AG08395 (cell line): ENCODE results near the gene ZBTB21.

ENCODE experiments used
- DNase-seq: peaks from one replicate; pipeline ENCODE4 v3.0.0; 2012; ENCODE audit warnings: mixed read lengths, low spot score

Gene ZBTB21

DNA sequence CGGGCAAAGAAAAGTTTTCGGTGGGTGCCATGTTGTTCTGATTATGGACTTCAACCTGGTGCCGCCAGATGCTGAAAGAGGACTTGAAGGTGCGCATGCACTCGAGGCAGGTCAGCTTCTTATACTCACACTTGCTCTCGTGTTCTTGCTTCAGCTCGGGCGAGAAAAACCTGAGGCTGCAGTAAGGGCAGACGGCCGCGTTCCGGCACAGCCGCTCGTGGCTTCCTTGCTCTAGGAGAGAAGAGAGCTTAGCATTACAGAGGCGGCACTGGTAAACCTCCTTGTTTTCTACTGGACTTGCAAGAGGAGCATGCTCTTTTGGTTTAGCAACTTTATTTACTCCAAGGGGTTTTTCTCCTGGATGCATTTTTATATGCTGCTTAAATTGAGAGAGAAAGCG, 18.5 kb downstream of the ZBTB21 start:
- DNase-seq = no peak

DNA sequence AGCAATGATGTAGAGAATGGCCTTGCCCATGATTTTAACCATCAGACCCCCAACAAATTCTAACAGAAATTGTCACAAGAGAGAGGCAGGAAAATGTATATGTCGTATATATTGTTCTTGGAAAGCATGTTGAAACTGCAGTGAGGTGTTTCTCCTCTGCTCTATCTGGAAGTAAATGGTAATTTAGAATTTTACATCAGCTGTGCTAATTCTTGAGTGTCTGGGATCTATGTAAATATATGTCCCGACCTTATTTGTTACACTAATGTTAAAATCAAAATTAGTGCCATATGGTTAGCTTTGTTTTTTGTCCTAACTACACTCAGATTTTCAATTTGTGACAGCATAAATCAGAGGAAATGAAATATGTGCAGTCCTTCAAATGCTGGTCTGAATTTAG, 20.5 kb downstream of the ZBTB21 start:
- DNase-seq = no peak

GRCh38 chr21:41987310-41987709, 22.9 kb downstream of the ZBTB21 start:
- no peak for DNase-seq

GRCh38 chr21:41985662-41986416, 24.3 kb downstream of the ZBTB21 start:
- no peak for DNase-seq

DNA sequence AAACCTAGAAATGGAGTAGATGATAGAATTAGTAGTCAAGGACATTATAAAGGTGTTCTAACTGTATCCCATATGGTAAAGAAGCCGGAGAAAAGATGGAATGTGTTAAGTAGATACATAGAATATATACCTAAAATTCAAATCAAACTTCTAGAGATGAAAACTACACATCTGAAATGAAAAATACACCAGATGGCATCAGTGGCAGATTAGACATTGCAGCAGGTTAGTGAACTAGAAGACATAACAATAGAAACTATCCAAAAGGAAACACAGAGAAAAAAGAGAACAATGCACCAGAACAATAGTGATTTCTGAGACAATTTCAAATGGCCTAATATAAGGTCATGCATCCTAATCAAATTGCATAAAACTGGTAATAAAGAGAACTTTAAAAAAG, 26.9 kb downstream of the ZBTB21 start:
- no peak for DNase-seq

GRCh38 chr21:41980561-41980960, 29.6 kb downstream of the ZBTB21 start:
- DNase-seq = no peak

DNA sequence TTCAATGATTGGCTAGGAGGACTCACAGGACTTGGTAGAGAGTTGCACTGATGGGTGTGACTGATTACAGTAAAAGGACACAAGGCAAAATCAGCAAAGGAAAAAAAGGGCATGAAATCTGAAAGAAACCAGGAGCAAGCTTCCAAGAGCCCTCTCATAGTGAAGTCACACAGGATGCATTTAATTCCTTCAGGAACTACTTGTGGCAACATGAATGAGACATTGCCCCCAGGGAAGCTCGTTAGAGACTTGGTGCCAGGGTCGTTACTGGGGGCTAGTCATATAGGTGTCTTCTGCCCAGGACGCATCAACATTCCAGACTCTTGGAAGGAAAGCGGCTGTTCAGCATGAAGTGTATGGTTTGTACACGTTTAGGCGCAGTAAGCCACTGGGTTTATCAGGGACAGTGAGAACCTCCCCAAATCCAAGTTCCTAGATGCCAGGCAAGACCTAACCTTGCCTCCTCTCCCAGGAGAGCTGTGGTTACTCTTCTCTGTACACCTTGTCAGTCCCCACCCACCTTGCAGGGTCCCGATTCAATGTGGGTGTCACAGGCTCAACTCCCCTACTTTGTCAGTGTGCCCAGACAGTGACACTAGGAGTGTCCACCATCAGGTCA, 30.3 kb downstream of the ZBTB21 start:
- DNase-seq = no peak

- no peak for DNase-seq
These were observed 30.8 kb downstream of the ZBTB21 start for GRCh38 chr21:41979335-41979734.

DNA sequence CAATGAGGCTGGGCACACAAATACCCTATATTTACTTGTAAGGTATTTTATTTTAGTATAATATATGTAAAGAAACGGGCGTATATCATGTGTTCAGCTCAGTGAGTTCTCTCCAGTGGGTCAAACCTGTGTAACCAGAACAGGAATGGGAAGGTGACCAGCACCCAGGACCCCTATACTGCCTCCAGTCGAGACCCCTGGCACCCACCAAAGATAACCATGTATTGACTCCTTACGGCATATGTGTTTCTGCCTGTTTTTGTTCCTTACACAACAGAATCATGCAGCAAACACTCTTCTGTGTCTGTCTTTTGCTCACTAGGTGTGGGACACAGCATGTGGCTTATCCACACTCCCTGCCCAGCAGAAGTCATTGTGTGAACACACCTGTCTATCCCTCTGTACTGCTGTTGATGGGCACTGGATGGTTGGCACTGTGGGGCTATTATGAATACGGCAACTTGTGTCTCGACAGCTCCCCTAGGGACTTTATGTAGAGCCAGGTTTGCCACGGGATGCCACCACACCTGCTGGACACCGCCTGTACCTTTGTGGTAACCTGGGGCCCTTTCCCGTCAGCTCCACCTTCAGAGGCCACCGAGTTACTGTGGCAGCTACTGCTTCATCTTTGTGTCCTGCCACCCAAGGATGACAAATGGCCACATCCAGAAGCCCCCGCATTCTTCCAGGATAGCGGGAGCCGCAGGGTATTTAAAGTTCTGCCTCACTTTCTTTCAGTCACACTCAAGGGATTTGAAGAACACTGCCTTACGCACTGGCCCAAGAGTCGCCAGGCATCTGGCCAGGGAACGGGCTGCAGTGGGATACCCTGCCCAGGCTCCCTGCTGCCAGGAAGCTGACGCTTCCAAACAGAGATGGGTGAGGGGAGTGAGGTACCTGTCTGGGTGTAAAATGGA, 32.9 kb downstream of the ZBTB21 start:
- DNase-seq = no peak

GRCh38 chr21:41976611-41977010, 33.5 kb downstream of the ZBTB21 start:
- DNase-seq = no peak

DNA sequence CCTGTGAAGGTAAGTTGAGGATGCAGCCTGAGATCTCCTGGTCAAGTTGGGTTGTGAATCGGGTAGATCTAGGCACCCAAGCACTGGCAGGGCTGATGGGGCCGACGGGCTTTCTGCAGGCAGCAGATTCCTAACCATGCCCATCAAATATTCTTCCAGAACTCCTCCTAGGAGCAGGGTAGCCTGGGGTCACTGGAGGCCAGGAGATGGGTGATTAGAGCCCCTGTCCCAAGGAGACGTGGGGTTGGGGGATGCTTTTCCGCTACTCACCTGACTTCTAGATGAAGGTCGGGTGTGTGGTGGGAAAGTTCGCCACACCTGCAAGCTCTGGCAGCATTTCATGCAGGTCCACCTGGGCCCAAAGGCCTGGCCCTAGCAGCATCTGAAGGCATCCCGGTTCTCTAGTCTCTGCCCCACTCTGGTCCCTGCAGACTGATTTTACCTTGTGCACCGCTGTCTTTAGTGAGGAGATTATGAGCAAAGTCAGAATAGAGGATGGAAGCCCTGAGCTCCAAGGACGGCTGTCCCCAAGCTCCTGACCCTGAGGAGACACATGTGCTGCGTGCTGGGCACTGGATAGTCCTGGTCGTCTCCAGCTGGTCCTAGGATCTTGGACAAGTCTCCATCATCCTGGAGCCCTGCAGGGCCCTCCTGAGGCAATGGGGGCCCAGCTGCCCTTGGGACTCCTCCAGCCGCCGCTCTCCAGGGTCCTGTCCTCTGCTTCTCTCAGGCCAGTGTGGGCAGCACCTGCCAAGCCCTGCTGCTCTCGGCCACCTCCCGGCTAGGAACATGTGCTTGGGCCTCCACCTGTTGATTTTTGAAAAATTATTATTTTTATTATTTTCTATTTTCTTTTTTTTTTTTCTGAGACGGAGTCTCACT, 34.5 kb downstream of the ZBTB21 start:
- no peak for DNase-seq

DNA sequence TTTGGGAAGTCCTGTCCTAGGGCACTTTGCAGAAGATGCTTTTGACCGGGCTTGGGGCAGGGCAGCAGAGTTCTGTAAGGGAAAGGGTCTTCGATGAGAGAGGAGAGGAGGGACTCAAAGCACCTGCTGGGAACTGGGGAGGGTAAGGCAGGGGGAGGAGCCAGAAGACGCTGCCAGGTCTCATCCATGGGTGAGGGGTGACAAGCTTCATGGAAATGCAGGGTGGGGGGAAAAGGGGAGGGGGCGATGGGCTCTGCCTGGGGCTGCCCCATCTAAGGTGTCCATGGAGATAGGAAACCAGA, 35.5 kb downstream of the ZBTB21 start:
- DNase-seq = no peak

DNA sequence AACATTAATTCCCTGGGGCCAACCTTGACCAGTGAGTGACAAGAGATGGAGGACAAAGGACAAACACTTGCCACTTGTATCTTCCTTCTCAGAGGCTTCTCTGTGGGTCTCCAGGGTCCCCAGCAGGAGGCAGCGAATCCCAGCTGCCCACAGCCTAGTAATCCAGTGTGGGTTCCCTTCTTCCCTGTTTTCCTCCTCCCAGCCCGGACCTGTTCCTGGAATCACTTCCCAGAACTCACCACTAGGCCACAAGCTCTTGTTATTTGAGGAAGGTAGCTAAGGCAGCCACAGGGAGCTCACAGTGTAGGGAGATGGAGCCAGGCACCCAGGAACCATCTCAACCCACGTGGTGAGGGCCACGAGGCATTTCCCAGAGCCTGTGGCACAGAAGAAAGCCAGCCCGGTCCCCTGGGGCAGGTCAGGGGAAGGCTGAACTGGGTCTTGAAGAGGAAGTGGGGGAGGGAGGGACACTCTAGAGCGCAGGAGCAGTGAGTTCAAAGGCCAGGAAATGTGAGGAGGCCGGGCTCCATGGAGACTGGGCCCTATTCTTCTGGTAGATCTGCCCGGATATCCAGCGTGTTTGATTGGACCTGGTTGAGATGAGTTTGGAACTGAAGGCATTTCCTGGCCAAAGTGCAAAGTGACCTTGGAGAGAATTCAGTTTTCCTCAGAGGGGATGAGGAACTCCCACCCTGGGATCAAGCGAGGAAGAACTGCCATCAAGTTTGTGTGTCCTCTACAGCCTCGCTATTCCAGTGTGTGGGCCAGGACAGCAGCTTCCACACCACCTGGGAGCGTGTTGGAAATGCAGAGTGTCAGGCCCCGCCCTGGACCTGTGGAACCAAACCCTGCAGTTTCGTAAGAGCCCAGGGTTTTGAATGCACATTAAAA, 36.1 kb downstream of the ZBTB21 start:
- no peak for DNase-seq

DNA sequence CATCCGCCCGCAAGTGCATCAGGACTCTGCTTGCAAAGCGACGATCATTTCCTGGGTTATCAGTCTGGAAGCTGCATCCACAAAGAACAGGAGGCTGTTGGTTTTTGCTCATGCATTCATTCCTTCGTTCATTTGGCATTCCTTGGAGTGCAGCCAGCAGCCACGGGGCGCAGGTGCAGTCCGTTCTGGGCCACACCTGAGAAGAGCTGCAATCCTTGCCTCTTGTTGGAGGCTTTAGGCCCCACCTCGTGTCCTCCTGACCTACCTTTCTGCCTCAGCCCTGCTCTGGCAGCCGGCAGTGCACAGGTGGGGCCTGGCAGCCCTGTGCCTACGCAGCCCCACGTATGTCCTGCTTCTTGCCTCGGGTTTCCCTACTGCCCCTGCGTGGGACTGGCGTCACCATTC, 36.7 kb downstream of the ZBTB21 start:
- no peak for DNase-seq

DNA sequence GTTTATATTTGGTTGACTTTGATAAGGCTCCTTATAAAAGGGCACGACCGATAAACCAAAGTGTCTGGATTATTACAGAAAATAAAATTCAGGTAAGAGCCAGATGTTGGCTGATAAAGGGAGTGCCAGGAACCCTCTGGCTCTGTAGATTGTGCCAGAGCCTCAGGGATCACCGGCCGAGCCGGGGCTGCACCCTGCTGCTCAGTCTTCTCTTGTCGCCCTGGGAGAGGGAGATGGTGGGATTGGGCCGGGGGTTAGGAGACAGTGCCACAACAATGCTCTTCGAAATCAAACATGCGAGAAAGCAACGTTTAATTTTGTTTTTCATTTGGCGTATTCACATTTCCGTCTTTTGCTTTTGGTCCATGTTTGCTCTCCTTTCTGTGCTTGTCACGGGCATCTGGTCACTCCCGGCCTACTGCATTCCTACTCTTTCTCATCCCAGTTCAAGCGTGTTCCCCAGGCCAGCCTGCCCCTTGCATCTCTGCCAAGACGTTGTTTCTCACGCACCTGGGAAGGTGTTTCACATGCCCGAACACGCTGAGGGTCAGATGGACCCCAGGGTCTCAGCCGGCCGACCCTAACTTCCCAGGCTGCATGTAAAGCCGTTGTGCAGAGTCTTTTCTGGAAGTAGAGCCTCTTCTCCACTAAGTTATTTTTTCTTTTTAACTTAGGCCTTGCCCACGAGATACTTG, 37.5 kb downstream of the ZBTB21 start:
- no peak for DNase-seq

DNA sequence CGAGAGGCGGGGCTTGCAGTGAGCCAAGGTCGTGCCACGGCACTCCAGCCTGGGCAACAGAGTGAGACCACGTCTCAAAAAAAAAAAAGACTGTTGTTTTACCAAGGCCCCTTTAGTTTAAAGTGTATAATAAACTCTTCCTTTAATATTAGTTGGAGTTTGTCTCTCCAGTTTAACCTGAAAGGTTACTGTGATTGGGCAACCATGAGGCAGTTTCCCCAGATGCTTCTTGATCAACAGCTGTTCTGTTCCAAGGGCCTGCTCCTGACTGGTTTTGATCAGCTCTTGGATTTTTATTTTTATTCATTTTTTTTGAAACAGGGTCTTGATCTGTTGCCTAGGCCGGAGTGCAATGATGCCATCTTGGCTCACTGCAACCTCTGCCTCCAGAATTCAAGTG, 38.3 kb downstream of the ZBTB21 start:
- DNase-seq = no peak

GRCh38 chr21:41970751-41971653, 39.2 kb downstream of the ZBTB21 start:
- no peak for DNase-seq

- DNase-seq = no peak
These were observed 40.1 kb downstream of the ZBTB21 start for GRCh38 chr21:41970106-41970391.

- no peak for DNase-seq
These were observed 42.5 kb downstream of the ZBTB21 start for GRCh38 chr21:41967708-41968107.
